ENCODE measurements around the gene KCTD14.
"Not testable (repeated sequence)": the region's sequence is repeated elsewhere in the genome, so short reads cannot be mapped to it uniquely, and the experiment has no call there.

KCTD14 gene

GRCh38 chr11:78020246-78020645 lies 2.8 kb downstream of the KCTD14 start:
- no peak for DNase-seq

GRCh38 chr11:78019808-78020207 lies 3.3 kb downstream of the KCTD14 start:
- no peak for DNase-seq

DNA sequence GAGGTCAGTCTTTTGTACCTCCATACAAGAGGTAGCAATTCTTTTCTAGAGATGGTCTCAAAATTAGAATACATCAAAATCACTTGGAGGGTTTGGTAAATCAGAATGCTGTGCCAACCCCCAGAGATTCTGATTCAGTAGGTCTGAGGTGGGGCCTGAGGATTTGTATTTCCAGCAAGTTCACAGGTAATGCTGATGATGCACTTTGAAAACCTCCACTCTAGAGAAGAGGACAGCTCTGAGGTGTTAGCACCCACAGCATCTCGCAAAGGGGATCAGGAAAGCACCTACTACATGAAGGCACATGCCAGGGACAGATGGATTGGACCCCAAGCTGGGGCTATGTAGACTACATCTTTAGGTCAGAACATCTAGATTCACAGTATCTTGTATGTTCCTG lies 7.2 kb downstream of the KCTD14 start:
- no peak for DNase-seq

- DNase-seq: not testable (repeated sequence)
Observed at GRCh38 chr11:78014937-78015520, 8.0 kb downstream of the KCTD14 start.

GRCh38 chr11:78011301-78011700 lies 11.8 kb downstream of the KCTD14 start:
- DNase-seq: no peak

DNA sequence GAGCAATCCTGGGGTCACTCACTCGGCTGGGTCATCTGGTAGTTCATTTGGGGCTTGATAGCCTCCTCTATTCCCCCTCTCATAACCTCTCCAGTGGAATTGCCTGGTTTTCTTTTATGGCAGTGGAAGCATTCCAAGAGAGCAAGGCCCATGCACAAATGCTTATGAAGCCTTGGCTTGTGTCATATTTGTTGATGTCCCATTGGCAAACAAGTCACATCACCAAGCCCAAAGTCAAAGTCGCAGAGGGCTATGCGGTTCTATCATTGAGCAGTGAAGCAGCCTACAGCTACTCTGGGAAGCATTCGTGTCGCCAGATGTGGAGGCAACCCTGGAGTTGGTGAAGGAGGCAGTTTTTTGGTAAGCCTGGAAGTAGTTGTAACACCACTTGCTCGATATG lies 12.3 kb downstream of the KCTD14 start:
- no peak for DNase-seq

DNA sequence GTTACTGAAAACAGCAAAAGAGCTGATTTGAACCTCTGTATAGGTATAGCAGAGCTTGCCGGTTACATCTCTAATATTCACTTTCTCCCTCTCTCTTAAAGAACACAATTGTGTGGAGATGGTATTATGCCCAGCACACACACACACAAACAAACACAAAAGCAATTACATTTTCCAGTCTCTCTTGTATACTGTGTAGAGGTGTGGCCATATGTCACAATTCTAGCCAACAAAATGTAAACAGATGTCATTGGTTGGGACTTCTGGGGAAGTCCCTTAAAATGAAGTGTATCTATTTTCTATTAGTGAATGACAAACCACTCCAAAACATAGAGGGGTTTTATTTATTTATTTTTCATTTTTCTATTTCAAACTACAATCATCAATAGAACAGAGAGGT lies 12.8 kb downstream of the KCTD14 start:
- DNase-seq: no peak

DNA sequence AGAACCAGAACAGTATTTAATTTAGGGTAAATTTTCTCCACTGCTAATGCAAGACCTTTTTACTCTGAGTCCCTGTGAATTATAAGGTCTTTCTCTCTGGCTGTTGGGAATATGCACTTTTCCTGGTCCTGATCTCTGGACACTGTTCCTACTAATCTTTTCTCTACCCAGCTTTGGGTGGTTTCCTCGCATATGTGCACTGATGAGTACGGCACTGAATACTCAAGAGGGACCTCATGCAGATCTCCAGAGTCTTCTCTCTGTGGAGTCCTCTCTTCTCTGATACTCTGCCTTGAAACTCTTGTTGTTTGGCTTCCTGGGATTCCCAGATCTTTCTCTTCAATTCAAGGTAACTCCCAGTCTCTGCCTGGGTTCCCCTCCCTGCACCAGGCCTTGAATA lies 14.0 kb downstream of the KCTD14 start:
- DNase-seq: no peak

DNA sequence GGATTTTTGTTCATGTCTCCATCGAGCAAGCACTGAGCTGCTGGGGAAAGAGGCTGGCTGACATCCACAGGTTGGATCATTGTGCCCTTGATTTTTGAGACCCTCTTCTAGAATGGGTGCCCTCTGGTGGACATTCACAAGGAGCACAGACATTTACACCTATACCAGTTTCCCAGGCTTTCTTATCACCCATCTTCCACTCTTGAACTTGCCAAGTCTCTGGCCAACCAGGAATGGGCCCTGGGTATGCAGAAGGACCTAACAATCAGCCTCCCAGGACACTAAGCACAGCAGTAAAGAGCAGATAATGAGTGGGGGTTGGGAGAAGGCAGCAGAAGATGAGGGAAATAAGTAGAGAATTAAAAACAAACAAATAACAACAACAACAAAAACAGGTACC lies 22.9 kb downstream of the KCTD14 start:
- DNase-seq: peak; percentile 15 to 17

GRCh38 chr11:77999446-78000030 lies 23.5 kb downstream of the KCTD14 start:
- DNase-seq: no peak

GRCh38 chr11:77994434-77995362 lies 28.4 kb downstream of the KCTD14 start, which contains the start of gene INTS4:
Gene INTS4, minus strand, starts transcription at chr11:77994668. Its CDS starts 25 bp downstream, at chr11:77994643.
- DNase-seq: peak; percentile 97

- DNase-seq: no peak
Observed at GRCh38 chr11:77993902-77994301, 29.2 kb downstream of the KCTD14 start.

DNA sequence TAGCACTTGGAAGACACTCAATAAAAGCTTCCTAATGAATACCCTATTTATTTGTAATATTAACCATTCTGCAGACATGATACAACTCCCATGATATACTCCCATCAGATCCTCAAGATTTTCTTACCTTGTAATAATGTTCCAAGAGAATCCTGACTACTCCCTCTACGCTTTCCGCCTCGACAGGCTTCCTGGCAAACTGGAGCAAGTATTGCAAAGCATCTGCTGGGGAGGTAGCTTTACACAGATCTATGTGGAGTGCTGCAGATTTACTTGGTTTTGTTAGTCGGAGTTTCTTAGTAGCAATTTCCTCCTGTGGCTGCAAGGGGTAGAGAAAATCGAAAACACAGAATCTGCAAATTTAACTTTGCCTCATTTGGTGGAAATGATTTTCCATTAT lies 32.1 kb downstream of the KCTD14 start:
- DNase-seq: no peak

DNA sequence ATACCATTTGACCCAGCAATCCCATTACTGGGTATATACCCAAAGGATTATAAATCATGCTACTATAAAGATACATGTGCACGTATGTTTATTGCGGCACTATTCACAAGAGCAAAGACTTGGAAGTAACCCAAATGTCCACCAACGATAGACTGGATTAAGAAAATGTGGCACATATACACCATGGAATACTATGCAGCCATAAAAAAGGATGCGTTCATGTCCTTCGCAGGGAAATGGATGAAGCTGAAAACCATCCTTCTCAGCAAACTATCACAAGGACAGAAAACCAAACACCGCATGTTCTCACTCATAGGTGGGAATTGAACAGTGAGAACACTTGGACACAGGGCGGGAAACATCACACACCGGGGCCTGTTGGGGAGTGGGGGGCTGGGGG lies 36.6 kb downstream of the KCTD14 start:
- not testable (repeated sequence) for DNase-seq

GRCh38 chr11:77981346-77981947 lies 41.6 kb downstream of the KCTD14 start:
- DNase-seq: no peak

- DNase-seq: no peak
Observed at GRCh38 chr11:77968337-77968736, 54.7 kb downstream of the KCTD14 start.

GRCh38 chr11:77967753-77968152 lies 55.3 kb downstream of the KCTD14 start:
- no peak for DNase-seq

DNA sequence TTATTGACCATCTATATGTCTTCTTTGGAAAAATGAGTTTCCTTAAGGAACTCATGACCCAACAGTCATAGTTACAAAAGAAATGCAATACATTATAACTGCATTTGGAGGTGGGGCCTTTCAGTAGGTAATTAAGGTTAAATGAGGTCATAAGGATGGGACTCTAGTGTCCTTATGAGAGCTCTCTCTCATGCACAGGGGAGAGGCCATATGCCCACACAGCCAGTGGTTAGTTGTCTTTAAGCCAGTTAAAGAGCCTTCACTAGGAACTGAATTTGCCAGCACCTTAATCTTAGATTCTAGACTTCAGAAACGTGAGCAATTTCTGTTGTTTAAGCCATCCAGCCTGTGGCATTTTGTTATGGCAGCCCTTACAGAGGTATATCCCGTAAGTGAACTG lies 56.0 kb downstream of the KCTD14 start:
- no peak for DNase-seq

- no peak for DNase-seq
Observed at GRCh38 chr11:77966338-77966737, 56.7 kb downstream of the KCTD14 start.
